HG03139 (cell line): ENCODE measurements around the gene DOCK1.

Experiments
- ATAC-seq: cut with Tn5 transposase; IDR thresholded peaks from one replicate; pipeline ENCODE4 v1.9.1; 2021; ENCODE audit not compliant: unreplicated experiment

Gene DOCK1

GRCh38 chr10:127198721-127199120, 293.5 kb downstream of the DOCK1 start:
- ATAC-seq, result no peak

- no peak for ATAC-seq
These were observed 295.4 kb downstream of the DOCK1 start for GRCh38 chr10:127200646-127201045.

GRCh38 chr10:127203067-127203466, 297.8 kb downstream of the DOCK1 start:
- no peak for ATAC-seq

GRCh38 chr10:127207081-127207480, 301.9 kb downstream of the DOCK1 start:
- no peak for ATAC-seq

GRCh38 chr10:127210936-127211466, 305.8 kb downstream of the DOCK1 start:
- no peak for ATAC-seq

- no peak for ATAC-seq
These were observed 310.6 kb downstream of the DOCK1 start for GRCh38 chr10:127215866-127216265.

- no peak for ATAC-seq
These were observed 311.0 kb downstream of the DOCK1 start for GRCh38 chr10:127216274-127216673.

GRCh38 chr10:127216786-127217185, 311.6 kb downstream of the DOCK1 start:
- no peak for ATAC-seq

GRCh38 chr10:127218658-127219057, 313.4 kb downstream of the DOCK1 start:
- ATAC-seq, result no peak

GRCh38 chr10:127221281-127221680, 316.1 kb downstream of the DOCK1 start:
- no peak for ATAC-seq

GRCh38 chr10:127227027-127227426, 321.8 kb downstream of the DOCK1 start:
- ATAC-seq, result no peak

- no peak for ATAC-seq
These were observed 322.4 kb downstream of the DOCK1 start for GRCh38 chr10:127227663-127228062.

GRCh38 chr10:127228195-127228787, 323.1 kb downstream of the DOCK1 start:
- no peak for ATAC-seq

- no peak for ATAC-seq
These were observed 329.1 kb downstream of the DOCK1 start for GRCh38 chr10:127234306-127234800.

- ATAC-seq, result no peak
These were observed 331.0 kb downstream of the DOCK1 start for GRCh38 chr10:127236266-127236665.

- ATAC-seq, result no peak
These were observed 337.7 kb downstream of the DOCK1 start for GRCh38 chr10:127242914-127243313.

- ATAC-seq, result no peak
These were observed 338.5 kb downstream of the DOCK1 start for GRCh38 chr10:127243490-127244272.

GRCh38 chr10:127245456-127245855, 340.2 kb downstream of the DOCK1 start:
- no peak for ATAC-seq

- no peak for ATAC-seq
These were observed 344.8 kb downstream of the DOCK1 start for GRCh38 chr10:127250031-127250430.

GRCh38 chr10:127252818-127253217, 347.6 kb downstream of the DOCK1 start:
- ATAC-seq, result no peak

GRCh38 chr10:127254276-127254675, 349.0 kb downstream of the DOCK1 start:
- no peak for ATAC-seq

GRCh38 chr10:127257395-127257794, 352.2 kb downstream of the DOCK1 start:
- no peak for ATAC-seq
